ENCODE measurements around the gene SLC17A7. TPM values are rescaled to one million over a fixed set of nuclear protein-coding genes. Genes with fewer than 3 reads are reported as not detected.

SLC17A7 gene
- total and polyA plus RNA-seq, 2 donors (not counting 3 experiments of a cell fraction or from before 2014, with no cell fraction given), result 0.07 to 0.13 TPM

DNA sequence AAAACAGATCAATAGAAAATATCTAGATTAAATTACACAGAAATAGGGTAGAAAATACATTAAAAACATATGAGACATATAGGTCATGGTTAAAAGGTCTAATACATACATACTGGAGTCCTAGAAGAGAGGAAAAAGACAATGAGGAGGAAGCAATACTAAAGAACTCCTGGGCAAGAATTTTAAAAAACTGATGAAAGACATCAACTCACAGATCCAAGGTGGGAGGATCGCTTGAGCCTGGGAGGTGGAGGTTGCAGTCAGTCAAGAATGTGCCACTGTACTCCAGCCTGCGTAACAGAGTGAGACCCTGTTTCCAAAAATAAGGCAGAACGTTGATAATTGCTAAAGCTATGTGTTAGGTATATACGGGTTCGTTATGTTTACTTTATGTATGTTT is 58.7 kb downstream of the SLC17A7 start:
- Histone ChIP-seq H3K79me2 (ENCODE audit: control insufficient read depth, insufficient read depth, low read length) (no peaks in the 10 kb centered on the region), H3K9me1 (replicated peaks; ENCODE audit: control insufficient read depth, extremely low read depth, insufficient read depth, low read length) (no peaks in the 10 kb centered on the region), H3K27me3 (ENCODE audit: control insufficient read depth in 2 of 2, insufficient read depth in 2 of 2, low read length in 2 of 2) (peaks cover 4 to 5% of the 10 kb centered on the region in 2 experiments), H2AFZ (ENCODE audit: low read depth, low read length) (no peak overlapping the region), H3K36me3 (ENCODE audit: control insufficient read depth in 2 of 2, extremely low read depth in 1 of 2, insufficient read depth in 2 of 2, low read length in 2 of 2) (no peaks in the 10 kb centered on the region), H3K27ac (ENCODE audit: insufficient read depth, low read depth, low read length) (no peak overlapping the region), H3K4me2 (ENCODE audit: insufficient read depth, low read length) (no peak overlapping the region), H4K20me1 (replicated peaks; ENCODE audit: control insufficient read depth, extremely low read depth, insufficient read depth, low read length) (no peaks in the 10 kb centered on the region), H3K4me1 (ENCODE audit: control insufficient read depth, extremely low read depth, insufficient read depth, low read length) (no peaks in the 10 kb centered on the region), H3K9ac (replicated peaks; ENCODE audit: extremely low read depth, insufficient read depth, low read length) (no peak overlapping the region), H3K9me3 (replicated peaks; ENCODE audit: control insufficient read depth, insufficient read depth, low read length) (no peaks in the 10 kb centered on the region), H3K4me3 (replicated peaks in 1 of 3; ENCODE audit: insufficient read depth in 1 of 3, low read depth in 1 of 3, low read length in 3 of 3) (no peak overlapping the region)
- dilution Hi-C loops (cut with MboI; ENCODE audit: extremely low pct_ligation_motif_present, low sequenced_read_pairs), result no loop called here
- ChIA-PET CTCF (no interaction called here), POLR2A (no interaction called here)
- no peak for FAIRE-seq
- no TSS peak for BruUV-seq (replicated peaks)
- no peak for TF ChIP-seq POLR2A (IDR thresholded peaks at IDR 0.05; ENCODE audit: low read depth, low read length)
- no peak for TF ChIP-seq POLR2AphosphoS5 (IDR thresholded peaks at IDR 0.05; ENCODE audit: insufficient read depth, low read depth, low read length)
- no peak for TF ChIP-seq JUN (IDR thresholded peaks at IDR 0.05; ENCODE audit: borderline replicate concordance, insufficient read depth, insufficient read length, low read depth)
- no peak for TF ChIP-seq EZH2 (IDR thresholded peaks at IDR 0.05; ENCODE audit: borderline replicate concordance, low read depth, low read length, severe bottlenecking)
- no peak for TF ChIP-seq GATA2 (IDR thresholded peaks at IDR 0.05; ENCODE audit: insufficient read depth, insufficient read length, low read depth, low read length)
- no peak for TF ChIP-seq FOS (IDR thresholded peaks at IDR 0.05; ENCODE audit: borderline replicate concordance, insufficient read depth, low read length)
- TF ChIP-seq, protein P1, sequence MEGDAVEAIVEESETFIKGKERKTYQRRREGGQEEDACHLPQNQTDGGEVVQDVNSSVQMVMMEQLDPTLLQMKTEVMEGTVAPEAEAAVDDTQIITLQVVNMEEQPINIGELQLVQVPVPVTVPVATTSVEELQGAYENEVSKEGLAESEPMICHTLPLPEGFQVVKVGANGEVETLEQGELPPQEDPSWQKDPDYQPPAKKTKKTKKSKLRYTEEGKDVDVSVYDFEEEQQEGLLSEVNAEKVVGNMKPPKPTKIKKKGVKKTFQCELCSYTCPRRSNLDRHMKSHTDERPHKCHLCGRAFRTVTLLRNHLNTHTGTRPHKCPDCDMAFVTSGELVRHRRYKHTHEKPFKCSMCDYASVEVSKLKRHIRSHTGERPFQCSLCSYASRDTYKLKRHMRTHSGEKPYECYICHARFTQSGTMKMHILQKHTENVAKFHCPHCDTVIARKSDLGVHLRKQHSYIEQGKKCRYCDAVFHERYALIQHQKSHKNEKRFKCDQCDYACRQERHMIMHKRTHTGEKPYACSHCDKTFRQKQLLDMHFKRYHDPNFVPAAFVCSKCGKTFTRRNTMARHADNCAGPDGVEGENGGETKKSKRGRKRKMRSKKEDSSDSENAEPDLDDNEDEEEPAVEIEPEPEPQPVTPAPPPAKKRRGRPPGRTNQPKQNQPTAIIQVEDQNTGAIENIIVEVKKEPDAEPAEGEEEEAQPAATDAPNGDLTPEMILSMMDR (IDR thresholded peaks at IDR 0.05; ENCODE audit: extremely low read depth in 1 of 2, insufficient read depth in 1 of 2, low read depth in 1 of 2, low read length in 2 of 2), result no peak
- no peak for TF ChIP-seq MYC (IDR thresholded peaks at IDR 0.05; ENCODE audit: low read depth, low read length)
- TF ChIP-seq, protein P2, sequence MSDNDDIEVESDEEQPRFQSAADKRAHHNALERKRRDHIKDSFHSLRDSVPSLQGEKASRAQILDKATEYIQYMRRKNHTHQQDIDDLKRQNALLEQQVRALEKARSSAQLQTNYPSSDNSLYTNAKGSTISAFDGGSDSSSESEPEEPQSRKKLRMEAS (IDR thresholded peaks at IDR 0.05; ENCODE audit: insufficient read depth, insufficient read length), result no peak
- intact Hi-C loops (cut with micrococcal nuclease), result no loop called here
- DNase-seq (ENCODE audit: low read depth, low spot score), result no peak
